Measurements from ENCODE around the gene OR8G1. TPM values are rescaled to one million over a fixed set of nuclear protein-coding genes. Genes with fewer than 3 reads are reported as not detected.
"Not testable (repeated sequence)": the region's sequence is repeated elsewhere in the genome, so short reads cannot be mapped to it uniquely, and the experiment has no call there.

The OR8G1 gene
- total RNA-seq, 1 experiment from 2014 or later, result not detected

DNA sequence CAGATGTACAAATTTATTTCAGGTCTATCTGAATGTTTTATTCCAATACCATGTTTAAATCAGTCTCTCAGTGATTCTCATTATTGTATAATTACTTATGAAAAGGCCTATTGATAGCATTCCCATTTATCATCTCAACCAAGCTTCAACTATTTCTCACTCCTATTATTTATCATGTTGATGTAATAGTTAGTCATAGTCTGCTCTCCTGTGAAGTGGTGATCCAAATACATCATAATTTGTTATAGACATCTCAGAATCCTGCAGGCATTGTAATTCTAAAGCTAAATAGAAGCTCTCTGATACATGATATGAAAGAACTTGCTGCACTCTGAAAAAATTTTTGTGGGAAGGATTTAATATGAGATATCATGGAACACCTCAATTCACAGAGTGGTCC, 21.8 kb upstream of the OR8G1 start:
- Histone ChIP-seq H3K9me3 (ENCODE audit: control insufficient read depth, insufficient read depth, low read depth, low read length) (no peaks in the 10 kb centered on the region), H3K27ac (ENCODE audit: low read length) (no peak overlapping the region), H3K27me3 (ENCODE audit: control insufficient read depth, insufficient read depth, low read length) (no peaks in the 10 kb centered on the region), H3K4me3 (ENCODE audit: low read depth in 2 of 2, low read length in 2 of 2) (no peak overlapping the region), H3K4me1 (ENCODE audit: control insufficient read depth, insufficient read depth, low read length) (no peaks in the 10 kb centered on the region), H3K36me3 (ENCODE audit: control insufficient read depth, insufficient read depth, low read length) (no peaks in the 10 kb centered on the region)
- CTCF ChIA-PET, result no interaction called here
- BruUV-seq (replicated peaks), result no TSS peak
- intact Hi-C loops (cut with micrococcal nuclease; ENCODE audit: unreplicated experiment), result no loop called here
- no peak for ATAC-seq
- POLR2A ChIA-PET, result no interaction called here
- no peak for TF ChIP-seq CTCF (IDR thresholded peaks at IDR 0.05)
- TF ChIP-seq REST (IDR thresholded peaks at IDR 0.05; ENCODE audit: insufficient read depth in 1 of 2, low read depth in 2 of 2, low read length in 1 of 2), result no peak
- DNase-seq (ENCODE audit: low read depth, low spot score), result no peak
- in situ Hi-C loops (cut with HindIII; ENCODE audit: low pct_unique_long_range_greater_than_20kb, low sequenced_read_pairs), result no loop called here

DNA sequence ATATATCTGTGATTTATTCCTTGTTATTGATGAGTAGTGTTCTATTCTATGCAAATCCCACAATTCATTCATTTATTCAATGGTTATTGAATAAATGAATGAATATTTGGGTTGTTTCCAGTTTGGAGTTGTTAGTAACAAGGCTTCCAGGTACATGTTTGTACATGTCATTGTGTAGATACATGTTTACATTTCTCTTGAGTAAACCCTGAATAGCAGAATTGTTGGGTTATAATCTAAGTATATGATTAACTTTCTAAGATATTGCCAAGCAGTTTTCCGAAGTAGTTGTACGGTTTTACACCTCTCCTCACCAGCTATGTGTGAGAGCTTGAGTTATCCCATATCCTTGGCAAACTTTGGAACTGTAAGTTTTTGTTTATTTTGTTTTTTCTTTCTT, 18.5 kb upstream of the OR8G1 start:
- Histone ChIP-seq H3K4me1 (ENCODE audit: control insufficient read depth, insufficient read depth, low read length) (no peaks in the 10 kb centered on the region), H3K9me3 (ENCODE audit: control insufficient read depth, insufficient read depth, low read depth, low read length) (no peaks in the 10 kb centered on the region), H3K36me3 (ENCODE audit: control insufficient read depth, insufficient read depth, low read length) (no peaks in the 10 kb centered on the region), H3K4me3 (ENCODE audit: low read depth in 2 of 2, low read length in 2 of 2) (no peak overlapping the region), H3K27me3 (ENCODE audit: control insufficient read depth, insufficient read depth, low read length) (no peaks in the 10 kb centered on the region), H3K27ac (ENCODE audit: low read length) (no peak overlapping the region)
- no TSS peak for BruUV-seq (replicated peaks)
- CTCF ChIA-PET, result no interaction called here
- intact Hi-C loops (cut with micrococcal nuclease; ENCODE audit: unreplicated experiment) (no loop called here), in situ Hi-C loops (cut with HindIII; ENCODE audit: low pct_unique_long_range_greater_than_20kb, low sequenced_read_pairs) (no loop called here)
- POLR2A ChIA-PET, result no interaction called here
- DNase-seq (ENCODE audit: low read depth, low spot score), result no peak
- TF ChIP-seq SIN3A (IDR thresholded peaks at IDR 0.05; ENCODE audit: borderline replicate concordance, insufficient read depth, low read depth, low read length) (no peak), POLR2AphosphoS5 (IDR thresholded peaks at IDR 0.05; ENCODE audit: low read depth, low read length) (no peak), TCF7L2 (IDR thresholded peaks at IDR 0.05; ENCODE audit: low read depth, low read length) (no peak), REST (IDR thresholded peaks at IDR 0.05; ENCODE audit: insufficient read depth in 1 of 2, low read depth in 2 of 2, low read length in 1 of 2) (no peak), CTCF (IDR thresholded peaks at IDR 0.05) (no peak)
- no peak for ATAC-seq

DNA sequence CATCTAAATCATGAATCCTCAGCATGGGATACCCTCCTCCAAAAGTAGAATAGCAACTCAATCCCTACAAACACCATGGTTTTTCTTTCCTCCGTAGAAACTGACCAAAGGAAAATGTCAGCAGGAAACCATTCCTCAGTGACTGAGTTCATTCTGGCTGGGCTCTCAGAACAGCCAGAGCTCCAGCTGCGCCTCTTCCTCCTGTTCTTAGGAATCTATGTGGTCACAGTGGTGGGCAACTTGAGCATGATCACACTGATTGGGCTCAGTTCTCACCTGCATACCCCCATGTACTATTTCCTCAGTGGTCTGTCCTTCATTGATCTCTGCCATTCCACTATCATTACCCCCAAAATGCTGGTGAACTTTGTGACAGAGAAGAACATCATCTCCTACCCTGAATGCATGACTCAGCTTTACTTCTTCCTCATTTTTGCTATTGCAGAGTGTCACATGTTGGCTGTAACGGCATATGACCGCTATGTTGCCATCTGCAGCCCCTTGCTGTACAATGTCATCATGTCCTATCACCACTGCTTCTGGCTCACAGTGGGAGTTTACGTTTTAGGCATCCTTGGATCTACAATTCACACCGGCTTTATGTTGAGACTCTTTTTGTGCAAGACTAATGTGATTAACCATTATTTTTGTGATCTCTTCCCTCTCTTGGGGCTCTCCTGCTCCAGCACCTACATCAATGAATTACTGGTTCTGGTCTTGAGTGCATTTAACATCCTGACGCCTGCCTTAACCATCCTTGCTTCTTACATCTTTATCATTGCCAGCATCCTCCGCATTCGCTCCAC, 16.1 kb upstream of the OR8G1 start:
- CTCF ChIA-PET; POLR2A ChIA-PET; H3K27me3 ChIP-seq (ENCODE audit: control insufficient read depth, insufficient read depth, low read length); intact Hi-C loops (cut with micrococcal nuclease; ENCODE audit: unreplicated experiment); BruUV-seq (replicated peaks); ATAC-seq; H3K27ac ChIP-seq (ENCODE audit: low read length); H3K4me1 ChIP-seq (ENCODE audit: control insufficient read depth, insufficient read depth, low read length); DNase-seq (ENCODE audit: low read depth, low spot score); H3K36me3 ChIP-seq (ENCODE audit: control insufficient read depth, insufficient read depth, low read length); in situ Hi-C loops (cut with HindIII; ENCODE audit: low pct_unique_long_range_greater_than_20kb, low sequenced_read_pairs); H3K9me3 ChIP-seq (ENCODE audit: control insufficient read depth, insufficient read depth, low read depth, low read length); H3K4me3 ChIP-seq (ENCODE audit: low read depth in 2 of 2, low read length in 2 of 2): not testable (repeated sequence)

Data from Panc1 (cell line).